Stimulated activated naive B cell treated with anti-CD40 and anti-IgM and Interleukin-4, amounts not matched to agents 10 μg/mL and 1 μg/mL and 100 μg/mL, for 72 hours (primary cell): ENCODE results near the gene AGAP1.
A peak's percentile ranks its signal among the peaks of the same experiment; 100 is the strongest.

ENCODE experiments used
- ATAC-seq, 2 donors: fragments of 150-1000 bp; cut with Tn5 transposase; replicated peaks; 2 replicates each; pipeline ENCODE4 v1.10.0; 2021; ENCODE audit warnings: moderate library complexity in 1 of 2
- DNase-seq: peaks from one replicate; pipeline ENCODE4 v3.0.0; 2021
- H3K27ac Mint-ChIP-seq: one replicate; pipeline ENCODE4 v1.8.0; 2022; ENCODE audit warnings: mild to moderate bottlenecking, mixed read lengths
- H3K27me3 Mint-ChIP-seq, 2 donors: one replicate each; pipeline ENCODE4 v1.8.0; 2022; ENCODE audit warnings: mixed read lengths in 2 of 2
- H3K36me3 Mint-ChIP-seq, 2 donors: one replicate each; pipeline ENCODE4 v1.8.0; 2022; ENCODE audit warnings: mixed read lengths in 2 of 2, mild to moderate bottlenecking in 1 of 2
- H3K4me1 Mint-ChIP-seq, 2 donors: one replicate each; pipeline ENCODE4 v1.8.0; 2022; ENCODE audit warnings: mixed read lengths in 2 of 2, mild to moderate bottlenecking in 1 of 2
- H3K4me3 Mint-ChIP-seq, 2 donors: one replicate each; pipeline ENCODE4 v1.8.0; 2022; ENCODE audit warnings: mild to moderate bottlenecking in 2 of 2, mixed read lengths in 2 of 2, moderate library complexity in 1 of 2
- H3K9me3 Mint-ChIP-seq, 2 donors: one replicate each; pipeline ENCODE4 v1.8.0; 2022; ENCODE audit warnings: mixed read lengths in 2 of 2, mild to moderate bottlenecking in 1 of 2

AGAP1 gene

GRCh38 chr2:236176951-236177350 is 683.1 kb downstream of the AGAP1 start:
- Mint-ChIP-seq H3K27ac (no peak overlapping the region), H3K4me3 (no peak overlapping the region), H3K27me3 (peaks cover 71 to 92% of the 10 kb centered on the region in 2 donors), H3K4me1 (peaks cover 1 to 8% of the 10 kb centered on the region in 2 donors), H3K9me3 (peaks cover 0 to 3% of the 10 kb centered on the region in 2 donors), H3K36me3 (peaks cover 3% of the 10 kb centered on the region in 2 donors)
- ATAC-seq (no peak), DNase-seq (no peak)

- Mint-ChIP-seq H3K4me3 (no peak overlapping the region), H3K27ac (peak overlapping the region; percentile 14), H3K27me3 (peaks cover 68 to 95% of the 10 kb centered on the region in 2 donors), H3K36me3 (peaks cover 3% of the 10 kb centered on the region in 2 donors), H3K9me3 (peaks cover 0 to 3% of the 10 kb centered on the region in 2 donors), H3K4me1 (peaks cover 1 to 8% of the 10 kb centered on the region in 2 donors)
- no peak for DNase-seq
- no peak for ATAC-seq
These were observed 683.7 kb downstream of the AGAP1 start for GRCh38 chr2:236177604-236177966.

GRCh38 chr2:236177967-236178889 is 684.4 kb downstream of the AGAP1 start:
- Mint-ChIP-seq H3K27ac (peak overlapping the region; percentile 65), H3K36me3 (peaks cover 3% of the 10 kb centered on the region in 2 donors), H3K9me3 (peaks cover 0 to 3% of the 10 kb centered on the region in 2 donors), H3K27me3 (peaks cover 71 to 95% of the 10 kb centered on the region in 2 donors), H3K4me1 (peaks cover 1 to 8% of the 10 kb centered on the region in 2 donors), H3K4me3 (peak overlapping the region; percentile 32 to 59)
- DNase-seq (no peak), ATAC-seq (no peak)

- Mint-ChIP-seq H3K36me3 (peaks cover 3% of the 10 kb centered on the region in 2 donors), H3K27ac (no peak overlapping the region), H3K4me3 (no peak overlapping the region), H3K9me3 (peaks cover 0 to 3% of the 10 kb centered on the region in 2 donors), H3K27me3 (peaks cover 74 to 95% of the 10 kb centered on the region in 2 donors), H3K4me1 (peaks cover 1 to 8% of the 10 kb centered on the region in 2 donors)
- ATAC-seq, result no peak
- DNase-seq, result no peak
These were observed 685.0 kb downstream of the AGAP1 start for GRCh38 chr2:236178890-236179235.

GRCh38 chr2:236179236-236180075 is 685.6 kb downstream of the AGAP1 start:
- peaks cover 0 to 3% of the 10 kb centered on the region in 2 donors for H3K9me3 Mint-ChIP-seq
- peaks cover 3% of the 10 kb centered on the region in 2 donors for H3K36me3 Mint-ChIP-seq
- H3K4me3 Mint-ChIP-seq, result peak overlapping the region in 1 of 2 donors; percentile 57
- H3K27me3 Mint-ChIP-seq, result peaks cover 71 to 95% of the 10 kb centered on the region in 2 donors
- H3K4me1 Mint-ChIP-seq, result peaks cover 1 to 8% of the 10 kb centered on the region in 2 donors
- peak overlapping the region; percentile 89 for H3K27ac Mint-ChIP-seq
- DNase-seq (no peak), ATAC-seq (no peak)

- Mint-ChIP-seq H3K36me3 (peaks cover 3% of the 10 kb centered on the region in 2 donors), H3K4me1 (peaks cover 1 to 8% of the 10 kb centered on the region in 2 donors), H3K4me3 (no peak overlapping the region), H3K27ac (peak overlapping the region; percentile 73), H3K9me3 (peaks cover 3 to 5% of the 10 kb centered on the region in 2 donors), H3K27me3 (peaks cover 68 to 95% of the 10 kb centered on the region in 2 donors)
- DNase-seq (no peak), ATAC-seq (no peak)
These were observed 686.4 kb downstream of the AGAP1 start for GRCh38 chr2:236180076-236180816.

GRCh38 chr2:236180831-236181453 is 687.1 kb downstream of the AGAP1 start:
- no peak overlapping the region for H3K4me3 Mint-ChIP-seq
- H3K27ac Mint-ChIP-seq, result peak overlapping the region; percentile 53
- DNase-seq (no peak), ATAC-seq (no peak)
- peaks cover 3% of the 10 kb centered on the region in 2 donors for H3K36me3 Mint-ChIP-seq
- H3K27me3 Mint-ChIP-seq, result peaks cover 67 to 95% of the 10 kb centered on the region in 2 donors
- H3K4me1 Mint-ChIP-seq, result peaks cover 1 to 8% of the 10 kb centered on the region in 2 donors
- peaks cover 3 to 9% of the 10 kb centered on the region in 2 donors for H3K9me3 Mint-ChIP-seq
